Measurements from ENCODE around the gene ACSF3. TPM values are rescaled to one million over a fixed set of nuclear protein-coding genes. Genes with fewer than 3 reads are reported as not detected.

The ACSF3 gene
- total RNA-seq, 2 experiments from 2014 or later, result 112 to 143 TPM

GRCh38 chr16:89085755-89086154 lies 7.9 kb upstream of the ACSF3 start:
- no peaks in the 10 kb centered on the region for H3K9me3 ChIP-seq (ENCODE audit: low read length)
- no peak overlapping the region for H3K4me2 ChIP-seq (ENCODE audit: low read length)
- H2AFZ ChIP-seq (ENCODE audit: low read length), result no peak overlapping the region
- DNase-seq (ENCODE audit: low spot score), result no peak
- H4K20me1 ChIP-seq (ENCODE audit: insufficient read depth, low read length), result no peaks in the 10 kb centered on the region
- no peak overlapping the region for H3K27ac ChIP-seq (ENCODE audit: low read depth, low read length, poor library complexity, severe bottlenecking)
- no TSS peak for BruUV-seq (replicated peaks)
- no peaks in the 10 kb centered on the region for H3K9me2 ChIP-seq (ENCODE audit: insufficient read depth, low read length)
- ChIA-PET CTCF (ENCODE audit: unreplicated experiment) (no interaction called here), POLR2A (interaction anchor here (0.6 kb wide), 1 partner anchor 99 kb away, joined by 3 read pairs; no protein-coding TSS in a partner anchor)
- peaks cover 9% of the 10 kb centered on the region for H3K4me1 ChIP-seq (ENCODE audit: insufficient read depth, low read length, poor library complexity, severe bottlenecking)
- intact Hi-C loops (cut with micrococcal nuclease; ENCODE audit: unreplicated experiment), result no loop called here
- TF ChIP-seq EZH2phosphoT487 (IDR thresholded peaks at IDR 0.05; ENCODE audit: borderline replicate concordance, low read depth, low read length) (no peak), CTCF (conservative IDR thresholded peaks at IDR 0.05; ENCODE audit: low read length) (no peak)
- H3K4me3 ChIP-seq (ENCODE audit: low read depth, low read length, poor library complexity, severe bottlenecking), result no peak overlapping the region
- H3K36me3 ChIP-seq (ENCODE audit: insufficient read depth, low read length), result no peaks in the 10 kb centered on the region
- H3K79me2 ChIP-seq (ENCODE audit: insufficient read depth, low read depth, low read length), result no peaks in the 10 kb centered on the region

GRCh38 chr16:89087922-89088497 lies 5.6 kb upstream of the ACSF3 start:
- POLR2A ChIA-PET, result no interaction called here
- BruUV-seq (replicated peaks), result no TSS peak

More at GRCh38 chr16:89087922-89088497, 5.6 kb upstream of the ACSF3 start:
- H3K79me2 ChIP-seq (ENCODE audit: insufficient read depth, low read depth, low read length), result no peaks in the 10 kb centered on the region
- CTCF ChIA-PET (ENCODE audit: unreplicated experiment), result no interaction called here
- H3K4me1 ChIP-seq (ENCODE audit: insufficient read depth, low read length, poor library complexity, severe bottlenecking), result peaks cover 10% of the 10 kb centered on the region
- H3K36me3 ChIP-seq (ENCODE audit: insufficient read depth, low read length), result no peaks in the 10 kb centered on the region
- H3K27ac ChIP-seq (ENCODE audit: low read depth, low read length, poor library complexity, severe bottlenecking), result no peak overlapping the region
- no peaks in the 10 kb centered on the region for H4K20me1 ChIP-seq (ENCODE audit: insufficient read depth, low read length)
- DNase-seq (ENCODE audit: low spot score), result no peak
- no peaks in the 10 kb centered on the region for H3K9me3 ChIP-seq (ENCODE audit: low read length)
- intact Hi-C loops (cut with micrococcal nuclease; ENCODE audit: unreplicated experiment), result no loop called here
- no peak overlapping the region for H3K4me3 ChIP-seq (ENCODE audit: low read depth, low read length, poor library complexity, severe bottlenecking)
- TF ChIP-seq EZH2phosphoT487 (IDR thresholded peaks at IDR 0.05; ENCODE audit: borderline replicate concordance, low read depth, low read length) (no peak), CTCF (conservative IDR thresholded peaks at IDR 0.05; ENCODE audit: low read length) (no peak)
- H3K9me2 ChIP-seq (ENCODE audit: insufficient read depth, low read length), result no peaks in the 10 kb centered on the region
- H2AFZ ChIP-seq (ENCODE audit: low read length), result no peak overlapping the region
- no peak overlapping the region for H3K4me2 ChIP-seq (ENCODE audit: low read length)
